ENCODE measurements around the gene LIF. TPM values are rescaled to one million over a fixed set of nuclear protein-coding genes. Genes with fewer than 3 reads are reported as not detected.

Gene LIF
- total and polyA plus RNA-seq, 2 of the 4 experiments (the other 2 are of a cell fraction), result 130 to 214 TPM

- BruUV-seq (replicated peaks), result no TSS peak
- peak overlapping the region; percentile 93 for H3K4me2 ChIP-seq (ENCODE audit: low read depth, low read length)
- H3K36me3 ChIP-seq (ENCODE audit: control insufficient read depth, insufficient read depth, low read length), result peaks cover 50% of the 10 kb centered on the region
- no peak overlapping the region for H2BK120ac ChIP-seq (ENCODE audit: low read depth, low read length)
- no peaks in the 10 kb centered on the region for H3K9me3 ChIP-seq (ENCODE audit: control insufficient read depth, insufficient read depth, low read length)
- ChIA-PET CTCF (no interaction called here), POLR2A (ENCODE audit: unreplicated experiment) (interaction anchor here (0.6 kb wide), 1 partner anchor 190 kb away, joined by 3 read pairs; no protein-coding TSS in a partner anchor)
- H2AK9ac ChIP-seq (replicated peaks; ENCODE audit: low read depth, low read length, poor library complexity), result peak overlapping the region; percentile 85
- H2BK5ac ChIP-seq (ENCODE audit: low read depth, low read length, poor library complexity, severe bottlenecking), result no peak overlapping the region
- H2BK15ac ChIP-seq (ENCODE audit: low read depth, low read length), result no peak overlapping the region
- H3K4me3 ChIP-seq (ENCODE audit: insufficient read depth, low read depth, low read length), result peak overlapping the region; percentile 42
- H2AFZ ChIP-seq (replicated peaks; ENCODE audit: low read length, poor library complexity), result peak overlapping the region; percentile 89
- no peak for DNase-seq
- H2AK5ac ChIP-seq (ENCODE audit: low read depth, low read length), result 0 out of 2 replicates have a peak overlapping the region, but pooled peaks have one; percentile 18
- H3K23ac ChIP-seq (ENCODE audit: low read depth, low read length), result no peak overlapping the region
- H3K56ac ChIP-seq (ENCODE audit: extremely low read depth, insufficient read depth, low read length), result no peak overlapping the region
- H3K27me3 ChIP-seq (ENCODE audit: control insufficient read depth, insufficient read depth, low read length), result no peaks in the 10 kb centered on the region
- H3K4me1 ChIP-seq (ENCODE audit: control insufficient read depth, insufficient read depth, low read length), result peaks cover 20% of the 10 kb centered on the region; the same call in 1 of the 2 replicates
- 0 out of 2 replicates have a peak overlapping the region, but pooled peaks have one; percentile 25 for H3K9ac ChIP-seq (ENCODE audit: low read depth, low read length)
- H2BK20ac ChIP-seq (ENCODE audit: low read depth, low read length), result no peak overlapping the region
- peak overlapping the region in 1 of 2 experiments; percentile 22; a peak in 1 of 4 replicates for H4K8ac ChIP-seq (ENCODE audit: low read depth in 2 of 2, low read length in 2 of 2)
- peaks cover 24% of the 10 kb centered on the region for H4K20me1 ChIP-seq (ENCODE audit: insufficient read depth, low read length)
- dilution Hi-C loops (cut with HindIII; ENCODE audit: low sequenced_read_pairs, unreplicated experiment) (no loop called here), intact Hi-C loops (cut with micrococcal nuclease) (loop anchor here (2.0 kb wide), 2 partner anchors 37 to 67 kb away; partner anchors contain the start of genes CCDC157, SF3A1 and TBC1D10A), in situ Hi-C loops (cut with MboI; ENCODE audit: low sequenced_read_pairs) (no loop called here)
- no peak for TF ChIP-seq CTCF (conservative IDR thresholded peaks at IDR 0.05; ENCODE audit: low read depth, low read length)
- no peak for TF ChIP-seq CEBPB (IDR thresholded peaks at IDR 0.05; ENCODE audit: low read depth, low read length)
- TF ChIP-seq CHD1 (IDR thresholded peaks at IDR 0.05; ENCODE audit: low read depth, low read length), result no peak
- no peak for TF ChIP-seq POLR2A (IDR thresholded peaks at IDR 0.05; ENCODE audit: low read depth, low read length)
- no peak for TF ChIP-seq RAD21 (IDR thresholded peaks at IDR 0.05; ENCODE audit: low read length)
- TF ChIP-seq RFX5 (IDR thresholded peaks at IDR 0.05; ENCODE audit: low read depth, low read length), result no peak
- no peak for TF ChIP-seq MAZ (IDR thresholded peaks at IDR 0.05; ENCODE audit: borderline replicate concordance, low read depth, low read length)
- no peak for TF ChIP-seq USF2 (IDR thresholded peaks at IDR 0.05; ENCODE audit: low read depth, low read length)
- no peak for TF ChIP-seq BHLHE40 (IDR thresholded peaks at IDR 0.05; ENCODE audit: low read depth, low read length)
- no peak for TF ChIP-seq FOS (IDR thresholded peaks at IDR 0.05; ENCODE audit: low read depth, low read length)
- no peak for TF ChIP-seq NFE2L2 (IDR thresholded peaks at IDR 0.05; ENCODE audit: low read depth, low read length)
- WGBS, 2 experiments (ENCODE audit: extremely low coverage in 2 of 2, insufficient read length in 1 of 2), result 30% methylated on average over 4 of the region's 12 CpGs; no CpG with 5 or more reads in 1 of the 2 experiments
- H3K4ac ChIP-seq (ENCODE audit: low read depth, low read length), result peak overlapping the region; percentile 37; the same call in 1 of the 2 replicates
- H3K14ac ChIP-seq (replicated peaks; ENCODE audit: low read depth, low read length), result peak overlapping the region; percentile 33; the same call in 1 of the 2 replicates
- H3K18ac ChIP-seq (ENCODE audit: low read depth, low read length), result no peak overlapping the region
- no peak overlapping the region for H3K27ac ChIP-seq (ENCODE audit: insufficient read depth, low read length)
- peaks cover 0 to 14% of the 10 kb centered on the region in 2 experiments; a peak in 3 of 4 replicates for H3K79me1 ChIP-seq (ENCODE audit: low read depth in 1 of 2, low read length in 2 of 2)
- H3K9me1 ChIP-seq (ENCODE audit: insufficient read depth, low read length), result peaks cover 6% of the 10 kb centered on the region
- no peak overlapping the region for H4K5ac ChIP-seq (ENCODE audit: low read depth, low read length)
- ATAC-seq (ENCODE audit: low read depth), result peak; percentile 1
- no peak overlapping the region for H4K91ac ChIP-seq (ENCODE audit: insufficient read depth, low read depth, low read length)
Observed at GRCh38 chr22:30289980-30290313, 43.4 kb upstream of the LIF start.
